Loucy (cell line): ENCODE measurements around the gene APCDD1.

Source experiments
- H2AFZ ChIP-seq: fragments of 200-600 bp; sonication (generic); 2 replicates; pipeline ENCODE4 v1.6.0; 2016; ENCODE audit warnings: antibody characterized with exemption, mild to moderate bottlenecking, low read length, moderate library complexity
- H3F3A ChIP-seq: fragments of 200-600 bp; 2 replicates; pipeline ENCODE4 v1.6.0; 2016; ENCODE audit warnings: antibody characterized with exemption, low read depth, mild to moderate bottlenecking
- H3K27me3 ChIP-seq: fragments of 200-600 bp; sonication (generic); 2 replicates; pipeline ENCODE4 v1.6.1; 2014; ENCODE audit warnings: low read length, mild to moderate bottlenecking; ENCODE audit not compliant: insufficient read depth, poor library complexity, severe bottlenecking
- H3K36me3 ChIP-seq: fragments of 200-600 bp; sonication (generic); 2 replicates; pipeline ENCODE4 v1.6.1; 2016; ENCODE audit warnings: low read length; ENCODE audit not compliant: insufficient read depth
- H3K4me1 ChIP-seq: fragments of 200-600 bp; sonication (generic); 2 replicates; pipeline ENCODE4 v1.5.1; 2014; ENCODE audit warnings: low read length, mild to moderate bottlenecking; ENCODE audit not compliant: insufficient read depth, poor library complexity, severe bottlenecking
- H3K4me2 ChIP-seq: fragments of 200-600 bp; sonication (generic); 2 replicates; pipeline ENCODE4 v1.6.0; 2014; ENCODE audit warnings: antibody characterized with exemption, low read length, low read depth, mild to moderate bottlenecking; ENCODE audit not compliant: poor library complexity, severe bottlenecking
- H3K4me3 ChIP-seq: fragments of 200-600 bp; sonication (generic); 2 replicates; pipeline ENCODE4 v1.5.1; 2014; ENCODE audit warnings: low read length, mild to moderate bottlenecking, mixed read lengths; ENCODE audit not compliant: poor library complexity, severe bottlenecking
- H3K79me2 ChIP-seq: fragments of 200-600 bp; sonication (generic); 2 replicates; pipeline ENCODE4 v1.6.1; 2014; ENCODE audit warnings: low read length; ENCODE audit not compliant: insufficient read depth
- H3K9ac ChIP-seq: fragments of 200-600 bp; sonication (generic); 2 replicates; pipeline ENCODE4 v1.6.0; 2014; ENCODE audit warnings: mild to moderate bottlenecking, low read depth, low read length, moderate library complexity; ENCODE audit not compliant: poor library complexity, severe bottlenecking
- H3K9me2 ChIP-seq: fragments of 200-600 bp; sonication (generic); replicated peaks from 2 replicates; pipeline ENCODE4 v1.6.1; 2016; ENCODE audit warnings: low read depth, low read length, mixed read lengths
- H3K9me3 ChIP-seq: fragments of 200-600 bp; sonication (generic); 2 replicates; pipeline ENCODE4 v1.6.1; 2014; ENCODE audit warnings: mild to moderate bottlenecking, antibody characterized with exemption, low read length, low read depth; ENCODE audit not compliant: insufficient read depth
- H4K20me1 ChIP-seq: fragments of 200-600 bp; sonication (generic); 2 replicates; pipeline ENCODE4 v1.6.0; 2014; ENCODE audit warnings: antibody characterized with exemption, low read length, mild to moderate bottlenecking; ENCODE audit not compliant: insufficient read depth, poor library complexity, severe bottlenecking
- CTCF ChIP-seq: fragments of 200-600 bp; sonication (generic); conservative IDR thresholded peaks from 2 replicates; pipeline ENCODE4 v1.5.1; 2014; ENCODE audit warnings: mild to moderate bottlenecking, antibody characterized with exemption, low read length
- EZH2phosphoT487 ChIP-seq: fragments of 200-600 bp; IDR thresholded peaks from 2 replicates; pipeline ENCODE4 v1.6.1; 2018; ENCODE audit warnings: antibody characterized with exemption, mild to moderate bottlenecking, moderate library complexity, borderline replicate concordance

The APCDD1 gene

GRCh38 chr18:10476338-10476791 is 21.9 kb downstream of the APCDD1 start:
- peaks cover 45% of the 10 kb centered on the region for H3K4me1 ChIP-seq
- H3F3A ChIP-seq: no peaks in the 10 kb centered on the region
- H3K27me3 ChIP-seq: no peaks in the 10 kb centered on the region
- H4K20me1 ChIP-seq: no peaks in the 10 kb centered on the region
- H3K79me2 ChIP-seq: no peaks in the 10 kb centered on the region
- no peaks in the 10 kb centered on the region for H3K9me2 ChIP-seq
- H3K4me3 ChIP-seq: no peak overlapping the region
- H3K36me3 ChIP-seq: no peaks in the 10 kb centered on the region
- H3K4me2 ChIP-seq: no peak overlapping the region
- TF ChIP-seq EZH2phosphoT487 (no peak), CTCF (no peak)
- no peaks in the 10 kb centered on the region for H3K9me3 ChIP-seq
- no peak overlapping the region for H3K9ac ChIP-seq
- no peak overlapping the region for H2AFZ ChIP-seq

GRCh38 chr18:10477121-10477862 is 22.9 kb downstream of the APCDD1 start:
- H3K9ac ChIP-seq: no peak overlapping the region
- H3K9me3 ChIP-seq: no peaks in the 10 kb centered on the region
- no peaks in the 10 kb centered on the region for H3K79me2 ChIP-seq
- H3K9me2 ChIP-seq: no peaks in the 10 kb centered on the region
- H3F3A ChIP-seq: no peaks in the 10 kb centered on the region
- H4K20me1 ChIP-seq: no peaks in the 10 kb centered on the region
- H3K36me3 ChIP-seq: no peaks in the 10 kb centered on the region
- H3K4me3 ChIP-seq: no peak overlapping the region
- H3K27me3 ChIP-seq: no peaks in the 10 kb centered on the region
- TF ChIP-seq EZH2phosphoT487 (no peak), CTCF (no peak)
- H2AFZ ChIP-seq: no peak overlapping the region
- no peak overlapping the region for H3K4me2 ChIP-seq
- H3K4me1 ChIP-seq: peaks cover 49% of the 10 kb centered on the region

- Histone ChIP-seq H3K4me3 (no peak overlapping the region), H3K27me3 (no peaks in the 10 kb centered on the region), H4K20me1 (no peaks in the 10 kb centered on the region), H3K36me3 (no peaks in the 10 kb centered on the region), H3K4me1 (peaks cover 55% of the 10 kb centered on the region), H3K9ac (no peak overlapping the region), H3K4me2 (no peak overlapping the region), H3F3A (peaks cover 3% of the 10 kb centered on the region), H3K9me2 (no peaks in the 10 kb centered on the region), H3K79me2 (no peaks in the 10 kb centered on the region), H2AFZ (no peak overlapping the region), H3K9me3 (no peaks in the 10 kb centered on the region)
- TF ChIP-seq CTCF: no peak
Measured at GRCh38 chr18:10477863-10478260, 23.4 kb downstream of the APCDD1 start.
